Urothelium cell line (cell line): Measurements from ENCODE around the gene PNMA6E.
A peak's percentile ranks its signal among the peaks of the same experiment; 100 is the strongest.
"Not testable (repeated sequence)": the region's sequence is repeated elsewhere in the genome, so short reads cannot be mapped to it uniquely, and the experiment has no call there.

Source experiments
- DNase-seq: peaks from one replicate; pipeline ENCODE4 v3.0.0; 2011; ENCODE audit warnings: low spot score, mixed read lengths
- FAIRE-seq: peaks from 2 replicates; lab custom pipeline; 2011; peaks lifted over from hg19 to GRCh38; lab: Jason Lieb, UNC

Gene PNMA6E

GRCh38 chrX:153409414-153410101, 8.4 kb upstream of the PNMA6E start:
- no peak for DNase-seq
- no peak for FAIRE-seq

- FAIRE-seq, result no peak
- DNase-seq, result no peak
Measured at GRCh38 chrX:153408871-153409351, 7.8 kb upstream of the PNMA6E start.

GRCh38 chrX:153408221-153408721, 7.1 kb upstream of the PNMA6E start:
- DNase-seq, result no peak
- FAIRE-seq, result no peak

- FAIRE-seq, result no peak
- DNase-seq, result no peak
Measured at GRCh38 chrX:153407736-153408135, 6.6 kb upstream of the PNMA6E start.

GRCh38 chrX:153406903-153407302, 5.8 kb upstream of the PNMA6E start:
- FAIRE-seq, result no peak
- DNase-seq, result no peak

- no peak for FAIRE-seq
- DNase-seq, result no peak
Measured at GRCh38 chrX:153406011-153406410, 4.9 kb upstream of the PNMA6E start.

GRCh38 chrX:153405426-153405825, 4.3 kb upstream of the PNMA6E start:
- no peak for FAIRE-seq
- DNase-seq, result no peak

- FAIRE-seq, DNase-seq: not testable (repeated sequence)
Measured at GRCh38 chrX:153404333-153404732, 3.2 kb upstream of the PNMA6E start.

GRCh38 chrX:153400146-153401132, 711 bp downstream of the PNMA6E start:
- FAIRE-seq, result no peak
- DNase-seq, result peak; percentile 77

GRCh38 chrX:153398275-153398960, 2.7 kb downstream of the PNMA6E start:
- DNase-seq (no peak), FAIRE-seq (no peak)

- DNase-seq (no peak), FAIRE-seq (no peak)
Measured at GRCh38 chrX:153397256-153397960, 3.7 kb downstream of the PNMA6E start.

GRCh38 chrX:153396320-153397195, 4.6 kb downstream of the PNMA6E start:
- FAIRE-seq (no peak), DNase-seq (no peak)

- FAIRE-seq, result no peak
- DNase-seq, result no peak
Measured at GRCh38 chrX:153395613-153396319, 5.4 kb downstream of the PNMA6E start.

GRCh38 chrX:153394612-153395011, 6.5 kb downstream of the PNMA6E start:
- DNase-seq, result no peak
- FAIRE-seq, result no peak

GRCh38 chrX:153392642-153393321, 8.4 kb downstream of the PNMA6E start:
- DNase-seq (no peak), FAIRE-seq (no peak)

GRCh38 chrX:153389460-153389768, 11.7 kb downstream of the PNMA6E start:
- DNase-seq, FAIRE-seq: not testable (repeated sequence)

GRCh38 chrX:153388722-153389459, 12.3 kb downstream of the PNMA6E start:
- FAIRE-seq, result no peak

More at GRCh38 chrX:153388722-153389459, 12.3 kb downstream of the PNMA6E start:
- DNase-seq, result no peak
